Activated CD8-positive, alpha-beta memory T cell treated with anti-CD3 and anti-CD28 coated beads for 24 hours (primary cell): ENCODE results near the gene SGPP2.

ENCODE experiments used
- DNase-seq: peaks from one replicate; pipeline ENCODE4 v3.0.0-alpha.2; 2020

Gene SGPP2

DNA sequence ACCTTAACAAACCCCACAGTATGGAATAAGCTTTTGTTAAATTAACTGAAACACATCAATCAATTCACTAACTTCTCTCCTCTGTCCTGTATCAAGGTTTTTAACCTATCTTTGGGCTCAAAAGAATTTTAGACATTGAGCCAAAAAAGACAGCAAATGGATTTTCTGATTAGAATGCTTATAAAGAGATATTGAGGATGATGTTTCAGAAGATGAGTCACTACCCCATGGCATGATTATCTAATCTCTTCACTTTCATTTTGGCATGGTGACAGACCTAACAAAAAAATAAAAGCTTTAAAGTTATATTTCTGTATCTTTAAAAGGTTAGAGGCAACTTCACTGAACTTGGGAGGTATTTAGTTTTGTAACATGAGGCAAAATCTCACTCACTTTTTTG, 55.5 kb downstream of the SGPP2 start:
- no peak for DNase-seq

DNA sequence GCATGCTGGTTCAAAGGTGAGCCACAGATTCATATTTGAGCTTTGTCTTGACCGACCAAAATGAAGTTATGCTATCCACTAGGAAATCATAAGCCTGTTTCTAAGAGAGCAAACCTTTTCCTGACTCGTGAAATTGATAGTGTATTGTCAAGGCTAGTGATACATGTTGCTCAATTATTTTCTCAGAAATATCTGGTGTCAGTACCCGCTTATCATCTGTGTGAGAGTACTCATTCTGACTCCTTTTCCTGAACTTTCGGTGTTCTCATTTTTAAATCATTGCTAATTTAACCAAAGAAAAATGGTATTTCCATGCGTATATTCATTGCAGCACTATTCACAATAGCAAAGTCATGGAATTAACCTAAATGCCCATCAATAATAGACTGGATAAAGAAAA, 56.2 kb downstream of the SGPP2 start:
- DNase-seq = no peak

DNA sequence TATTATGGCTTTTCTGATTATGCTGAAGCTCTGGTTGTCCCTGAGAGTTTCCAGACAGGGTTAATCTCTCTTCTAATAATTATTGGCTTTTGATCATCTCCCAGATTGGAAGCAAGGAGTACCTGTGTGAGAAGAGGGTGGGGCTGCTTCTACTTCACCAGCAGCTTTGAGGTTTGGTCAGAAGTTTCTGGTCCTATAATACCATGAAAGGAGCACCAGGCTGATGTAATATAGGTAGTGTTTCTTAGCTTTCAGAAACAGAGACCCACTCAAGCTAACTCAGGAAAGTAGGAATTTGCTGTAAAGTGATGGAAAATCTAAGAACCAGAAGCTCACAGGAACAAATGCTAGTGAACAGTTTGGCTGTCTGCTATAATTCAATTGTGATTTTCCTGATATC, 57.6 kb downstream of the SGPP2 start:
- no peak for DNase-seq

DNA sequence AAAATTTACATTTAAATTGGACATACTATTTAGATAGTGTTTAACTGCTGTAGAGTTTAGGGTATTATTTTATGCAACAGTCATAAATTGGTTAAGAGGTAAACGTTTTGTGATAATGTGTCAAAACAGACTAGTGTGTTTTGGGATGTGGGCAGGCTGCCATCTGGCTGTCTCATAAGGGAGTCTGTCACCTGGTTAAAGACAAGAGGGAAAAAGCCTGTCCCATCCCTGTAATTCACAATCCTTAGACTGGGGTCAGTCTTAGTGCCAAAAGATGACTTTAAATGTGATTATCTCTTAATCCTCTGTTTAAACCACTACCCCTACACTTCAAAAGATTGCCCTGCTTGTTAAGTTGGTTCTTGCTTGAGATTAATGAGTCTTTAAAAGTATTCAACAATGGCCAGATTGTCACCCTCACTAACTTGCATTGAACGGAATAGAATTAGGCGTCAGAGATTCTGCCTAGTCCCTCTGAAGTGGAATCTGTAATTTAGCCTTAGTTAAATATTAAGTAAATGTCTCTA, 59.2 kb downstream of the SGPP2 start:
- DNase-seq = no peak

DNA sequence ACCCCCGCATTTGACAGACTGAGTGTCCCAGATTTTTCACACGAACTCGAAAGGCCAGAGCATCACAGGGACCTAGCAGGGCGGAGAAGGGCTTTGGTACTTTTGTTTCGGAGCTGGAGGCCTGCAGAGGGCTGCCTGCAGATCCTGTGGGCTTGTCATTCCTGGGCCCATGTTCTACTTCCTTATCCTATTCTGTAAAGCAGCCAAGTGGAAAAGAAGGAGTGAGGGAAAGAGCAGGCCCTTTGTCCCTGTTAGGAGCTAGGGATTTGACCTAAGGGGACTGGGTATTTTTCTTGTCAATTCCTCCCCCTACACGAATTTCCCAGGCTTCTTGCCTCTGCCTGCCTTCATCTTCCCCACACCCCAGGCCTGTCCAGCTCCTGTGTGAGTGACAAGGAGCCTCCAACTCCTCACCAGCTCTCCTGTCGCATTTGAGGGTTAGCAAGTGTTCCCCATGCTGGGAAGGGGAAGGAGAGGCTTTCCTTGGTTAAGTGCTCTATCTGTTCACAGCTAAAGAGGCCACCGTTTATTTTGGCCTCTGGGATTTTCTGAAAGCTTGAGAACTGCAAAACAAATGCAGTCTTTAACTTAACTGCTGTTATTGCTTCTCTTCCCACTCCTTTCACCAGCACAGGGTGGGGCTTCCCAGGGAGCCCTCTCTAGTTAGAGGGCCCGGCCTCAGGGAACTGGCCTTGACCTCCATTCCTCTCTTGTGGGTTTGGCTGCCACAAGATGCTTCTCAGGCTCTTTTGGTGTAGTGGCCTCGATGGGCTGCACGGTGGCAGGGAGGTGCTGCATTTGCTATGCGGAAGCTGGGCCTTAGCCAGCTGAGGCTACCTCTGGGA, 61.2 kb downstream of the SGPP2 start:
- no peak for DNase-seq

DNA sequence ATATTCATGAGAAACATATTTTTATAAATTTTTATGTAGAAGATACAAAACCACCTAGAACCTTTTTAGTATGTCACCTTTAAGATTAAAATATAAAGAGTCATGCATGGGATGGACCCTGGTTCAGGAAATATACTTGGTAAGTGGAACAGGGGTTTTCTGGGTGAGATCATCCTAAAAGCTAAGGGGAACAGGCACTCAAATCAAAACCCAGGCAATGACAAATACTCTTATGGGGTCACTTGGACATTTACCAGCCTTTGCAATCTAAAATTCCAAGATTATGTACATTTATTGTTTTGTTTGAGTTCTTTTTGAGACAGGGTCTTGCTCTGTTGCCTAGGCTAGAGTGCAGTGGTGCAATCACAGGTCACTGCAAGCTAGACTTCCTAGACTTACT, 65.8 kb downstream of the SGPP2 start:
- no peak for DNase-seq

DNA sequence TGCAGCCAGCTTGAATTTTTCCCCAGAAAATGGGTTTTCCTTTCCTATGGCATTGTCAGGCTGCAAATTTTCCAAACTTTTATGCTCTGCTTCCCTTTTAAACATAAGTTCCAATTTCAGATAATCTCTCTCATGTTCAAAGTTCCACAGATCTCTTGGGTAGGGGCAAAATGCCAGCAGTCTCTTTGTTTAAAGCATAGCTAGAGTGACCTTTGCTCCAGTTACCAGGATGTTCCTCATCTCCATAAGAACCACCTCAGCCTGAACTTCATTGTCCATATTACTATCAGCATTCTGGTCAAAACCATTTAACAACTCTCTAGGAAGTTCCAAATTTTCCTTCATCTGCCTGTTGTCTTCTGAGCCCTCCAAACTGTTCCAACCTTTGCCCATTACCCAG, 68.3 kb downstream of the SGPP2 start:
- no peak for DNase-seq

DNA sequence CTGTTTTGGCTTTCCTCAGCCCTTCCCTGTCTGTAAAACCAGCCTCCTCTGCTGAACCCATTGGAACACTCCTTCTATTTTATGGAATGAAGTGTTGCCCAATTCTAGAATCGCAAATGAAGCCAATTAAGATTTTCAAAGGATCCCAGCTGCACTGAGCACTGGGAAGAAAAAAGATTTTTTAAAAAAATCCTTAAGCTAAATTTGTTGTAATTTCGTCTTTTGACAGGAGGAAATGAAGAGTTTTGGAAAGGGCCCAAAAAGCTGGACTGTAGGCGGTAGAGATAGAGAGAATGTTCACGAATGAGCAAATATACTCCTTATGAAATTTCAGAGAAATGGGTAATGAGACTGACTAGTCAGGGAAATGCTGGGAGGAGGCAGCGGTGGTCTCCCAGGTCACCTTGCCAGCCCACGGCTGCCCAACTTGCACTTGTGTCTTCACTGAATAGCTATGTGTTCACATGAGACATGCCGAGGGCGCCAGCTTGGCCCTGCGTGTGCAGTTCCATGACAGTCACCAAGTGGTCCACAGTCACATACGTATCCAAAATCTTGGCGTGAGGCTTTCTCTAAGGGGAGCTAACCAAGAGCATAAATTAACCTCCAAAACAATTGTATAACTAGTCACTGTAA, 69.9 kb downstream of the SGPP2 start:
- DNase-seq = no peak

DNA sequence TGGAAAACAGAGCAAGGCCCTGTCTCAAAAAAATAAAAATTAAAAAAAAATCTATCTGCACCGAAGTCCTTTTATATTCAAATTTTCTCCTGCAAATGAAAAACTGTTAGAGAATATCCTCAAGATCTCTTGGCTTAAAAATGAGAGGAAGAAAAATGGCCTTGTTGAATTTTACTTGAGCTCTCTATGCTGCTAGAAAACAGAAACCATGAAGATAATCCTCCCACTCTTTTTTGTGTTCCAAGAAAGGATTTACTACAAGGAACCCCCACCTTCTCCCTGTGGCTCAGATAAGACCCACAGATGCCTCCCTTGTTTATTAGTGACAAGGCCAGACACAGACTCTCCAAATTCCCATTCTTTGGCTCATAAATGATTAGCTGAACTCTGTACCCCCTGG, 71.0 kb downstream of the SGPP2 start:
- DNase-seq = no peak

DNA sequence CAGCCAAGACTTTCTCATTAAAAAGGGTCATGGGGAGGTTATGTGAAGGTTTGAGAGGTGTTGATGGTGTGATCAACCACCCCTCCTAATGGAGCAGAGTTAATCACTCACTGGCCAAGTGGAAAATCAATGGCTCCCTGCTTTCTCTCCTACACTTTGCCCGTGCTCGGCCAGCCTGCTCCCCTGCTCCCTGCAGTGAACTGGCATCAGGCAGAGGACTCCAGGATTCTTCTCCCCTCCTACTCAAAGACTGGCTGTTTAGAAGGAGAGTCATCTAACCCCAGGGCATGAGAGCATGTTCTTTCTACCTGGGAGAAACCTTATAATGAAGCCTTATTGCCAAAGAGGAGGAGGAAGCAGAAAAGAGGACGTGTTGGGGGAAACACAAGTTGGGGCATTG, 74.9 kb downstream of the SGPP2 start:
- DNase-seq = no peak

DNA sequence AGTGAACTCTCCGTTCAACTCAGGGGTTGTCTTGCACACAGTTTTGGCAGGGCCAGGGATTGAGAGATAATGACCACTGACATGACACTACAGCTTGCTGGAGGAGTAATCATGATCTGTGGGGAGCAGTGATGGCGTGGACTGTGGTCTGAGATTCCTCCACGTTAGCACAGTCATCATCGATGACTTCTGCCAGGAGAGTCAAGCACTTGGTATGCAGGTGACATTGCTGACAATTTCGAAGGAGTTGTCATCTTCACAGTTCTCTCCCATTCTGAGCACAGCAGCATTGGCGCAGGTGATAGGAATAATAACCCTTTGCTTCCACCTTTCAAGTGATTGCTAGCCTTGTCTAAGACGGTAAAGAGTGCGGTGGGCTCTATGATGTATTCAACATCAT, 79.8 kb downstream of the SGPP2 start:
- DNase-seq = no peak

DNA sequence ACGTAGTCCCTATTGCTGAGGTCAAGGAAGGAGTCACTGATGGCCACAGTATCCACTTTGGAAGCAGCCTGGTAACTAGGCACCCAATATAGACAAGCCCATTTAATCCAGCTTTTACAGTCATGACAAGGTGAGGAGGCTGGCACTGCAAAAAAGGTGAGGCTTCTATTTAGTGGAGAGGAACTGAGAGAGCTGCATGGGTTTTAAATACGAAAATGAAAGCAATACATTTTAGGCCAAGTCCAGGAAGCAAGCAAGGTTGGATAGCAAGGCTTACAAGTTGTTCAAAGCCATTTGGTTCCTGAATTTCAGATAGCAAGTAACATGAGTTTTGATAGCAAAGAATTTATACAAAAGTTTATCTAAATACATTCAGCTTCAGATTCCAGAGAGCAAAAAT, 80.4 kb downstream of the SGPP2 start:
- DNase-seq = no peak

DNA sequence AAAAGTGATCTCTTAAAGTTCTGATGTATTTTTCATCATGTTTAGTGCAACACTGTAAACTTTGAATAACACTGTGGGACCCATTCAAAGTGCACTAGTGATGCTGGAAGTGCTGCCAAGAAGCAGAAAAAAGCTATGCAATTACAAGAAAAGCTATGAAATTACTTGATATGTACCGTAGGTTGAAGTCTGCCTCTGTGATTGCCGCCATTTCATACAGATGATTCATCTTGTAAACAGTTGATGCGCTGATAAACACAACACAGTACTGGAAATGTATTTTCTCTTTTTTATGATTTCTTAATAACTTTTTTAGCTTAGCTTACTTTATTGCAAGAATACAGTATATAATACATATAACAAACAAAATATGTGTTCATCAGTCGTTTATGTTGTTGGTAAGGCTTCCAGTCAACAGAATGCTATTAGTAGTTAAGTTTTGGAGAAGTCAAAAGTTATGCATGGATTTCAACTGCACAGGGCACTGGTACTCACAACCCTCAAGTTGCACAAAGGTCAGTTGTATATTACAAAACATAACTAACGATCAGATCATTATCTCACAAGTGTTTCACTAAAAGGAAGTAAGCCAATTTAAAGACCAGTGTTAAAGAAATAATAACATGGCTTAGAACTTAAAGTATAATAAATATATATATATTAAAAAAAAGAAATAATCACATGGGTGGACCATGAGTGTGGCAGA, 82.0 kb downstream of the SGPP2 start:
- DNase-seq = no peak

DNA sequence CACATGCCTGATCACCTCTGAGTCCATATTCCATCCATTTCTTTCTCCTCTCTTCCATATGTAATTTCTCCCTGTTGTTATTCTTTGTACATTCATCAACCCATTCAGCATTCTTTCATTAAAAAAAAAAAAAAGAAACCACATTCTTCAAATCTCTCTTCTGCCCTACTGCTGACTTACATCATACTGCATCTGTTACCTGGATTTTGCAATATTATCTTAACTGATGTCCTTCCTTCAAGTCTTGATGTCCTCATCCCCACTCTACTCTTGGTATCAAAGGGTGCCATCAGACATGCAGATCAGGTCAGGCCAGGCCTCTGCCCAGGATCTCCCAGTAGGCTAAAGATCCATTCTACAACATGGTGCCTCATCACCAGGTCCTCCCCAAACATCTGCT, 90.6 kb downstream of the SGPP2 start:
- no peak for DNase-seq

DNA sequence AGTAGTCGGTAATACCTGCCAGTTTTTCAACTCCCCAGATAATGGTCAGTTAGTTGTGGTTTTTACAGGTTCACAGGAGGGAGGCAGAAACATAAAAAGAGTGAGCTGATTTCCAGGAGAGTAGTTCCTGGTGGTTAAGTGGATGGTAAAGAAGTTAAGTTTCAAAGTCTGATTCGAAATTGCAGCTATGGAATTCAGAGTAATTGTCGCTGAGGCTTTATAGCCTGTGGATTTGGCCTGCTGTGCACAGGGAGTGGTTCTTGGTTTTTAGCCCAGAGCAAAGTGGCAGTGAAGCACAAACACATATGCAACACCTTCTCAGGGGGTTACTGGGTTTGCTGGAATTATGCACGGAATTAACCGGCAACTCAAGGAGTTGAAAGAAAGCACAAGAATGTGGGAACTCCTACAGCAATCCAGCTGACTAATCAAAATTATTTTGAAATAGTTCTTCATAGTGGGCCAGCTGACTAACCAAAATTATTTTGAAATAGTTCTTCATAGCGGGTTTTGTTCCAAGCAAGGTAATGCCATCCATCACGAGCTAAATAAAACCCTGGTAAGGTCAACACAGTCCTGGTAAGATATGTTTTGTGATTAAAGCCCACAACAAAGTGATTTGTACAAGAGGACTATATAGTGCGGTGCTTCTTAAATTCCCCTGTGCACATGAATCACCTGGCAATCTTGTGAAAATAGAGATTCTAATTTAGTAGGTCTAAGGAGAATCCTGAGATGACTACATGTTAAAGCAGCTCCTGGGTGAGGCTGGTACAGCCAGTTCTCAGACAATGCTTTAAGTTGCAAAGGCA, 94.4 kb downstream of the SGPP2 start:
- DNase-seq = no peak

DNA sequence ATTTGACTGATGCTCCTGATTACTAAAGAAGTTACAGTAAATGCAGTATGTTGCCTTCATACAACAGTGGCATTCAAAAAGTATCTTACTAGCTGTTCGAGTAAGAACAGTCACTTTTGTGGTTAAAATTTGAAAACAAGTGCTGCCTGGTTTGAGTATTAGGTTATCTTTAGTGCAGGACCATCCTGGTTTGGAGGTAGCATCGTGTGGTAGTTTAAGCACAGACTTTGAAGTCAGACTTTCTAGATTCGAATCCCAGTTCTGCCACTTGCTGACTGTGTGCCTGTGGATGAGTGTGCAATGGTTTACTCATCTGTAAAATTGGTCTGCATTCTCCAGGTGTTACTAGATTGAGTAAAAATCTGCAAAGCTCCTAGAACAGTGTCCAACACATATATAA, 96.8 kb downstream of the SGPP2 start:
- DNase-seq = no peak

DNA sequence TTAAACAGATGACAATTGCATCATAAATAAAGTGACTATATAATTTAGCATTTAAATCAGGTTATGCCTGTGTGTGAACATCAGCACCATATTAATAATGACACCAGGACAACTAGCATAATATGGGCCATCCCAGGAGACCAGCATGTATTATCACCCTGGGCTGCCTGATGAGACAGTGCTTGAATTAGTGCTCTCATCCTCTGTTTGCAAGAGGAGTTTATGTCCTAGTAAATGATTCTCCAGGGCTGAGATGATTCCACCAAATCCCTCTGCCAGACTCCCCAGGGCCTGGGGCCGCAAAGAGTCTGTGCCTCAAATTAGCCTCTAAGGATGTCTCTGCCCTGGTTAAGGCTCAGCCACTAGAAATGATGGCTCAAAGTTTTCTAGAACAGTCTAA, 97.7 kb downstream of the SGPP2 start:
- DNase-seq = no peak

DNA sequence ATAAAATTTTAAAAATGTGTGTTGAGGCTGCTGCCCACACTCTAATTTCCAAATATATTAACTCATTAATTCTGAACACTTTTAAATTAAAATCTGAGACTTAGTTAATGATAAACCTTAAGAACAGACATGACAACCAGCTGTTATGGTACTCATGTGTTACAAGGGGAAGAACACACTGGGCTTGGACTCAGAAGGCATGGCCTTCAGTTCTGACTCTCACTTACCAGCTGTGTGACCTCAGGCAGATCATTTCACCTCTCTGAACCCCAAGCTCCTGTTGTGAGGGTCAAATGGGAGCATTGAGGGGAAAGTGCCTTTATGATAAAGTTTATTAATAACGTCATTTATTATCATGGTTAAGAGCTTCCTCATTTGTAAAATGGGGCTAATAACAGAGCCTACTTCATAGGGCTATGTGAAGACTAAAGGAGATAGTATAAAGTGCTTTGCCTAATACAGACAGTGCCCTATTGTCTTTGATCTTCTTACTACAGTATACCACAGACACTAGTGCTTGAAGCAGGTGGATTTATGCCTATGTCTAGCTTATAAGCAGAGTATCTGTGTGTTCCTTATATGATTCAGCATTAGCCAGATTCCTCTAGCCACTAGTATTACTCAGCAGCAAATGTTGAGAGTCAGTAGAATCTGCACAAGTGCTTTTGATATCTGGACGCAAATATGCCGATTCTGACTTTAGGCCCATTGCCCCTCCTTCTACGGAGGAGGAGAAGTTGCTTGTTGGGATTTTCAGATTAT, 99.6 kb downstream of the SGPP2 start:
- DNase-seq = no peak

DNA sequence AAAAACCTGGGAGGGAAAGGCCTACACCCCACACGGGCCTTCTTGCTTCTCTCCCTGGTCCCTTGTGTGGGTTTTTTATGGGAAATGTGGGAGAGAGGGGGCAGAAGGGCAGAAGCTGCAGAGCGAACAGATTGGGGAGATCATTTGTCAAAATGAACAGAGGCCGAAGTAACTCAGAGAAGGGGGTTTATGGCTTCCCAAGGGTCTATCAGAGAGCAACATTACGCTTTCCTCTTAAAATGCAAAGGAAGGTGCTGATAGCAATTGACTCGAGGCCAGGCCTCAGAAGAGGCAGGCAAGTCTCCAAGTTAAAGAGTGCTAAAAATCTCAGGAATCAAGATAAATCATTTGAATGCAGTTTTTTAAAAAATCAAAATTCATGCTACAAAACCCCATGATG, 101.5 kb downstream of the SGPP2 start:
- no peak for DNase-seq

DNA sequence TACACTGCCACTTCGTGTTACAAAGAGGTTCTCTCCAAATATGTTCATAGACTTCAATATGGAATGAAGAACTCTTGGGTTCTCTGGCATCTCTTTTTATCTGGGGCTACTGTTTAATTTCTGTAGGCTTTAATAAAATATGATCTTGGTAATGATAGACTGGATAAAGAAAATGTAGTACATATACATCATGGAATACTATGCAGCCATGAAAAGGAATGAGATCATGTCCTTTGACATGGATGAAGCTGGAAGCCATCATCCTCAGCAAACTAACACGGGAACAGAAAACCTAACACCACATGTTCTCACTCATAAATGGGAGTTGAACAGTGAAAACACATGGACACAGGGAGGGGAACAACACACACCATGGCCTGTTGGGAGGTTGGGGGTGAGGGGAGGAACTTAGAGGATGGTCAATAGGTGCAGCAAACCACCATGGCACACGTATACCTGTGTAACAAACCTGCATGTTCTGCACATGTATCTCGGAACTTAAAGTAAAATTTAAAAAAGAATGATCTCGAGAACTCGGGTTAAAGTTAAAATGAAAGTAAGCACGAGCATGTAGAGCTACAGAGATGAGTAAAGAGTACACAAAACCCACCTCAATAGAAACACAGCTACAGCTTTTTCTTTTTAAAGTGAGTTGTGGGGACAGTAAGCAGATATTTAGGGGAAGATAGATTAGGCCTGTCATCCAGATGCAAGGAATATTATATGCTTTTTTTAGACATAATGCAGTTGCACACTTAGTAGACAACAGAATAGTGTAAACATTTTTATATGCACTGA, 102.3 kb downstream of the SGPP2 start:
- DNase-seq = no peak

DNA sequence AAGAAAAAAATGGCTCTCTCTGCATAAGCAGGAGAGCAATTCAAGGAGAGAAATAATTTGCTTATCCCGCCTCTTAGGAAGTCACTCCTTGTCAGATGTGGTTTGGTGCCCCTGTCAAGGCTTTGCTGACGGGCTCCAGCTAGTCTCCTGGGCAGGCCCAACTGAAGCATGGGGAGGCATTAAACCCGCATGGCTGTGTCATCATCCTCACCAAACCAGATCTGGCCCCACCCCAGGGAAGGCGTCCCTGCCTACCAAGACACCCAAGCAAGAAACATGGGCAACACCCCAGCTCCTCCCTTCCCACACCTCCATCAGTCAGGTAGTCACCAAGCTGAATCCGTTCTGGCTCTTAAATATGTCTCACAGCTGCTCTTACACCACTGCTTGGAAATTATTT, 108.0 kb downstream of the SGPP2 start:
- DNase-seq = no peak
